GM12878 (cell line): ENCODE data around the gene GPC3. TPM values are rescaled to one million over a fixed set of nuclear protein-coding genes. Genes with fewer than 3 reads are reported as not detected.

Experiments
- ATAC-seq: fragments of 200-7000 bp; cut with Tn5 transposase; 3 replicates; pipeline ENCODE4 v1.9.1; 2020; ENCODE audit warnings: mild to moderate bottlenecking, moderate library complexity
- BruUV-seq: library from RNA; stranded (reverse); fragments of 400-500 nt; replicated peaks from 2 replicates; lab custom pipeline; 2021; lab: Mats Ljungman, UMichigan
- CTCF ChIA-PET: fragments of 300-600 bp; sonication (Branson Sonifier 250); formaldehyde crosslinking; extraction: SDS; loops from one replicate; lab custom pipeline; 2021; ENCODE audit warnings: inconsistent platforms; lab: Yijun Ruan, JAX
- POLR2A ChIA-PET: fragments of 350-600 bp; formaldehyde crosslinking; extraction: SDS; loops from one replicate; lab custom pipeline; 2021; ENCODE audit warnings: inconsistent platforms; lab: Charles Lee
- RAD21 ChIA-PET: fragments of 300-600 bp; sonication (Branson Sonifier 250); formaldehyde crosslinking; loops from one replicate; lab custom pipeline; 2023; ENCODE audit warnings: antibody characterized with exemption; ENCODE audit not compliant: unreplicated experiment; lab: Charles Lee
- SMC1A ChIA-PET: fragments of 300-600 bp; sonication (Branson Sonifier 250); formaldehyde crosslinking; loops from one replicate; lab custom pipeline; 2023; ENCODE audit not compliant: unreplicated experiment, uncharacterized antibody; lab: Charles Lee
- DNase-seq: peaks from one replicate; pipeline ENCODE4 v3.0.0-alpha.2; 2011; ENCODE audit warnings: low read depth, low spot score
- FAIRE-seq: peaks from 3 replicates; lab custom pipeline; 2011; peaks lifted over from hg19 to GRCh38; lab: Jason Lieb, UNC
- H2AFZ ChIP-seq: 2 replicates; pipeline ENCODE4 v1.6.0; 2011; ENCODE audit warnings: low read depth, low read length, control low read depth; ENCODE audit not compliant: control insufficient read depth
- H3K27ac ChIP-seq: 2 replicates; pipeline ENCODE4 v1.5.1; 2011; ENCODE audit warnings: control low read depth; ENCODE audit not compliant: control insufficient read depth, insufficient read depth
- H3K27me3 ChIP-seq, 2 experiments: replicated peaks in 1 of 2; 2 replicates each; pipeline versions ENCODE4 v1.6.0 to v1.6.1; 2011; ENCODE audit warnings: low read length in 1 of 2; ENCODE audit not compliant: control insufficient read depth in 2 of 2, insufficient read depth in 2 of 2
- H3K36me3 ChIP-seq, 2 experiments: 2 replicates each; pipeline ENCODE4 v1.5.1; 2011; ENCODE audit warnings: low read length in 1 of 2; ENCODE audit not compliant: control insufficient read depth in 2 of 2, insufficient read depth in 2 of 2
- H3K4me1 ChIP-seq: 2 replicates; pipeline ENCODE4 v1.6.1; 2011; ENCODE audit warnings: mild to moderate bottlenecking, low read length, moderate library complexity, mixed read lengths; ENCODE audit not compliant: control insufficient read depth, insufficient read depth
- H3K4me2 ChIP-seq: 2 replicates; pipeline ENCODE4 v1.6.0; 2011; ENCODE audit warnings: control low read depth; ENCODE audit not compliant: control insufficient read depth, insufficient read depth
- H3K4me3 ChIP-seq: fragments of 200-600 bp; sonication (generic); 2 replicates; pipeline ENCODE4 v1.5.1; 2016
- H3K79me2 ChIP-seq: 2 replicates; pipeline ENCODE4 v1.6.0; 2011; ENCODE audit warnings: low read length; ENCODE audit not compliant: control insufficient read depth, insufficient read depth
- H3K9ac ChIP-seq: 2 replicates; pipeline ENCODE4 v1.8.0; 2011; ENCODE audit warnings: low read length, control low read depth, mixed read lengths; ENCODE audit not compliant: control insufficient read depth, insufficient read depth
- H3K9me3 ChIP-seq: replicated peaks from 3 replicates; pipeline ENCODE4 v1.5.1; 2011; ENCODE audit warnings: mild to moderate bottlenecking, low read length; ENCODE audit not compliant: control insufficient read depth, insufficient read depth
- H4K20me1 ChIP-seq: 2 replicates; pipeline ENCODE4 v1.6.0; 2011; ENCODE audit not compliant: control insufficient read depth, insufficient read depth
- CBX3 ChIP-seq: fragments of 200-600 bp; sonication (generic); IDR thresholded peaks from 2 replicates; pipeline ENCODE4 v1.6.1; 2016; ENCODE audit warnings: low read depth, borderline replicate concordance
- CHD2 ChIP-seq: IDR thresholded peaks from 2 replicates; pipeline ENCODE4 v1.6.1; 2011; ENCODE audit warnings: low read depth, low read length, improper control_type of control experiment, borderline replicate concordance
- EP300 ChIP-seq, 2 experiments: fragments of 150-350 bp in 1 of 2; IDR thresholded peaks; 2 replicates each; pipeline ENCODE4 v1.6.1; 2011 to 2012; ENCODE audit warnings: low read depth in 2 of 2, low read length in 2 of 2, borderline replicate concordance in 1 of 2, improper control_type of control experiment in 1 of 2, inconsistent platforms in 1 of 2; ENCODE audit not compliant: control insufficient read depth in 1 of 2
- FOXM1 ChIP-seq: IDR thresholded peaks from 2 replicates; pipeline ENCODE4 v1.6.1; 2012; ENCODE audit warnings: low read depth, mild to moderate bottlenecking, inconsistent platforms, low read length, moderate library complexity
- JUNB ChIP-seq: IDR thresholded peaks from 2 replicates; pipeline ENCODE4 v1.6.1; 2016; ENCODE audit warnings: antibody characterized with exemption, mild to moderate bottlenecking
- NBN ChIP-seq: fragments of 450-650 bp; IDR thresholded peaks from 2 replicates; pipeline ENCODE4 v1.6.1; 2016
- NFYA ChIP-seq: IDR thresholded peaks from 2 replicates; pipeline ENCODE4 v1.6.1; 2011; ENCODE audit warnings: low read depth, mild to moderate bottlenecking, low read length, improper control_type of control experiment, borderline replicate concordance
- POLR2AphosphoS2 ChIP-seq: IDR thresholded peaks from 2 replicates; pipeline ENCODE4 v1.6.1; 2011; ENCODE audit warnings: low read depth, mild to moderate bottlenecking, low read length, improper control_type of control experiment, moderate library complexity
- SMAD1 ChIP-seq: fragments of 450-650 bp; IDR thresholded peaks from 2 replicates; pipeline ENCODE4 v1.6.1; 2018; ENCODE audit warnings: mild to moderate bottlenecking, low read depth; ENCODE audit not compliant: partially characterized antibody
- SREBF1 ChIP-seq: IDR thresholded peaks from 2 replicates; pipeline ENCODE4 v1.6.1; 2012; ENCODE audit warnings: mild to moderate bottlenecking, low read length
- ZNF217 ChIP-seq: fragments of 450-650 bp; IDR thresholded peaks from 2 replicates; pipeline ENCODE4 v1.6.1; 2017; ENCODE audit warnings: antibody characterized with exemption, mild to moderate bottlenecking
- WGBS: methylation state at CpG from one replicate; pipeline ENCODE4 v1.1.6; 2016; ENCODE audit warnings: low lambda C conversion rate; ENCODE audit not compliant: insufficient replicate concordance, insufficient coverage; ENCODE audit errors: missing lambda C conversion rate; 5-methylcytosine and 5-hydroxymethylcytosine counted together
- in situ Hi-C: fragments of 300-500 bp; cut with MboI; formaldehyde crosslinking; loops from 9 replicates; pipeline ENCODE4 v1.14.3; 2018; ENCODE audit warnings: mixed read lengths
- intact Hi-C: fragments of 100-400 bp; cut with micrococcal nuclease; formaldehyde crosslinking; loops from one replicate; pipeline ENCODE4 v1.14.2; 2022; ENCODE audit not compliant: unreplicated experiment
- polyA plus RNA-seq, 11 experiments: library from polyadenylated mRNA; depleted of rRNA in 4 of 11; unstranded in 6 of 11; stranded (reverse) in 5 of 11; fragments of >200 nt; fragmentation: Nextera tagmentation in 4 of 11; fragmentation: Illumina TruSeq in 1 of 11; extraction: Ambion mirVana in 4 of 11; extraction: Trizol in 1 of 11; gene quantifications; 1 replicate in 1 of 11; 2 replicates in 10 of 11; pipeline versions ENCODE4 v1.2.1 to v1.2.3, GENCODE V29; 2011 to 2016; ENCODE audit warnings: inconsistent platforms in 2 of 11, missing spikeins in 2 of 11, low read depth in 1 of 11
- total RNA-seq, 4 experiments: library from RNA; depleted of rRNA in 3 of 4; stranded (reverse); fragments of >200 nt in 3 of 4; fragmentation: Illumina TruSeq in 1 of 4; extraction: Trizol in 1 of 4; gene quantifications; 2 replicates each; pipeline versions ENCODE4 v1.2.1 to v1.2.3, GENCODE V29; 2013 to 2021
- TF ChIP-seq, protein P1 (sequence below): fragments of 150-350 bp; IDR thresholded peaks from 2 replicates; pipeline ENCODE4 v1.6.1; 2014; ENCODE audit warnings: mild to moderate bottlenecking, low read depth, low read length
- TF ChIP-seq, protein P2 (sequence below): IDR thresholded peaks from 2 replicates; pipeline ENCODE4 v1.6.1; 2012; ENCODE audit warnings: low read depth, low read length, improper control_type of control experiment
- TF ChIP-seq, protein P3 (sequence below): IDR thresholded peaks from 2 replicates; pipeline ENCODE4 v1.6.1; 2012; ENCODE audit warnings: mild to moderate bottlenecking, low read depth, low read length

GPC3 gene
- total and polyA plus RNA-seq, 10 of the 15 experiments (the other 5 are each of a cell fraction or from before 2014, with no cell fraction given), result 0.09 to 0.82 TPM; not detected in 8

DNA sequence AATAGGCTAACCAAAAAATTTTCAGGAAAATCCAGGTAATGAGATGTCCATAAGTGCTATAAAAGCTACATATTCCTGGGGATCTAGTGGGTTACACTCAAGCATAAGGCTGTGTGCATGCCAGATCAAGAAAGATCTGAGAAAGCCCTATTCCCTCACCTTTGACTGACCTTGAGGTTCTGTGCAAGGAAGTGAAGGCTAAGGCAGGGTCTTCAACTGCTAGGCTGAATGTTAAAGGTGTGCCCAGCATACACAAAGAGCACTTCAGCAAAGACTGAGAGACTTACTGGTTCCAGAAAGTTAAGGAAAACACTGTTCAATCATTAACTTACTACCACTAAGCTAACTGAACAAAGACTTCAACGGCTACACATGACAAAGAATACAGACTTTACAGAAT lies 269.7 kb downstream of the GPC3 start:
- DNase-seq (no peak), FAIRE-seq (no peak), ATAC-seq (no peak)
- Histone ChIP-seq H3K27me3 (no peaks in the 10 kb centered on the region), H3K36me3 (no peaks in the 10 kb centered on the region), H4K20me1 (no peaks in the 10 kb centered on the region), H2AFZ (no peak overlapping the region), H3K79me2 (no peaks in the 10 kb centered on the region), H3K9ac (no peak overlapping the region), H3K4me3 (no peak overlapping the region), H3K9me3 (no peaks in the 10 kb centered on the region), H3K4me1 (no peaks in the 10 kb centered on the region), H3K27ac (no peak overlapping the region), H3K4me2 (no peak overlapping the region)
- ChIA-PET CTCF (no interaction called here), RAD21 (no interaction called here), POLR2A (no interaction called here), SMC1A (interaction anchor here (0.7 kb wide), 1 partner anchor 633 kb away, joined by 3 read pairs; no protein-coding TSS in a partner anchor)
- 5% methylated on average over 1 of the region's 1 CpG for WGBS
- no TSS peak for BruUV-seq
- in situ Hi-C loops (no loop called here), intact Hi-C loops (no loop called here)
- no peak for TF ChIP-seq SMAD1
- no peak for TF ChIP-seq JUNB
- TF ChIP-seq EP300 (IDR thresholded peaks at IDR 0.05; ENCODE audit: borderline replicate concordance in 1 of 2, control insufficient read depth in 1 of 2, low read depth in 2 of 2, low read length in 2 of 2), result no peak

DNA sequence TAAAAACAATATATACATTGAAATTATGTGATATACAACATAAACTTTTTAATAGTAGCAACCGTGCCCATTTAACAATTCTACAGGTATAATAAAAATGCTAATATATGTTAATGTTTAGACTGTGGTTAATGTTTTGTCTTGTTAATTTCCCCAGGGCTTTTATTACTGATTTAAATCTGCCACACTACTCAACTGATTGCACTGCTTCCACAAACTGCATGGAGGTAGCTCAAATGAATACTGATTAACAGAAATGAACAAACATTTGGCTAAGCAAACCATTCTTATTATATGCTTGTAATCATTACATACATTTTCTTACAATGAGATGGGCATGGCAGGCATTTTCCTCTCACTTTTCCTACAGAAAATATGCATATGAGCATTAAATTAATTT lies 275.9 kb downstream of the GPC3 start:
- Histone ChIP-seq H4K20me1 (no peaks in the 10 kb centered on the region), H3K4me1 (no peaks in the 10 kb centered on the region), H3K27me3 (no peaks in the 10 kb centered on the region), H3K4me3 (no peak overlapping the region), H3K9ac (no peak overlapping the region), H3K36me3 (no peaks in the 10 kb centered on the region), H3K9me3 (no peaks in the 10 kb centered on the region), H3K27ac (no peak overlapping the region), H2AFZ (no peak overlapping the region), H3K4me2 (no peak overlapping the region), H3K79me2 (no peaks in the 10 kb centered on the region)
- SMC1A ChIA-PET, result no interaction called here
- FAIRE-seq (no peak), ATAC-seq (no peak), DNase-seq (no peak)
- RAD21 ChIA-PET, result no interaction called here
- WGBS, result 0% methylated on average over 1 of the region's 1 CpG
- intact Hi-C loops (no loop called here), in situ Hi-C loops (no loop called here)
- CTCF ChIA-PET, result no interaction called here
- no TSS peak for BruUV-seq
- POLR2A ChIA-PET, result no interaction called here
- TF ChIP-seq SREBF1 (no peak), NBN (no peak), FOXM1 (no peak), POLR2AphosphoS2 (no peak), ZNF217 (no peak), CBX3 (no peak), NFYA (no peak), CHD2 (no peak)
- TF ChIP-seq, protein P1, sequence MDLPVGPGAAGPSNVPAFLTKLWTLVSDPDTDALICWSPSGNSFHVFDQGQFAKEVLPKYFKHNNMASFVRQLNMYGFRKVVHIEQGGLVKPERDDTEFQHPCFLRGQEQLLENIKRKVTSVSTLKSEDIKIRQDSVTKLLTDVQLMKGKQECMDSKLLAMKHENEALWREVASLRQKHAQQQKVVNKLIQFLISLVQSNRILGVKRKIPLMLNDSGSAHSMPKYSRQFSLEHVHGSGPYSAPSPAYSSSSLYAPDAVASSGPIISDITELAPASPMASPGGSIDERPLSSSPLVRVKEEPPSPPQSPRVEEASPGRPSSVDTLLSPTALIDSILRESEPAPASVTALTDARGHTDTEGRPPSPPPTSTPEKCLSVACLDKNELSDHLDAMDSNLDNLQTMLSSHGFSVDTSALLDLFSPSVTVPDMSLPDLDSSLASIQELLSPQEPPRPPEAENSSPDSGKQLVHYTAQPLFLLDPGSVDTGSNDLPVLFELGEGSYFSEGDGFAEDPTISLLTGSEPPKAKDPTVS, result no peak
- TF ChIP-seq, protein P2, sequence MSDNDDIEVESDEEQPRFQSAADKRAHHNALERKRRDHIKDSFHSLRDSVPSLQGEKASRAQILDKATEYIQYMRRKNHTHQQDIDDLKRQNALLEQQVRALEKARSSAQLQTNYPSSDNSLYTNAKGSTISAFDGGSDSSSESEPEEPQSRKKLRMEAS, result no peak
- TF ChIP-seq, protein P3, sequence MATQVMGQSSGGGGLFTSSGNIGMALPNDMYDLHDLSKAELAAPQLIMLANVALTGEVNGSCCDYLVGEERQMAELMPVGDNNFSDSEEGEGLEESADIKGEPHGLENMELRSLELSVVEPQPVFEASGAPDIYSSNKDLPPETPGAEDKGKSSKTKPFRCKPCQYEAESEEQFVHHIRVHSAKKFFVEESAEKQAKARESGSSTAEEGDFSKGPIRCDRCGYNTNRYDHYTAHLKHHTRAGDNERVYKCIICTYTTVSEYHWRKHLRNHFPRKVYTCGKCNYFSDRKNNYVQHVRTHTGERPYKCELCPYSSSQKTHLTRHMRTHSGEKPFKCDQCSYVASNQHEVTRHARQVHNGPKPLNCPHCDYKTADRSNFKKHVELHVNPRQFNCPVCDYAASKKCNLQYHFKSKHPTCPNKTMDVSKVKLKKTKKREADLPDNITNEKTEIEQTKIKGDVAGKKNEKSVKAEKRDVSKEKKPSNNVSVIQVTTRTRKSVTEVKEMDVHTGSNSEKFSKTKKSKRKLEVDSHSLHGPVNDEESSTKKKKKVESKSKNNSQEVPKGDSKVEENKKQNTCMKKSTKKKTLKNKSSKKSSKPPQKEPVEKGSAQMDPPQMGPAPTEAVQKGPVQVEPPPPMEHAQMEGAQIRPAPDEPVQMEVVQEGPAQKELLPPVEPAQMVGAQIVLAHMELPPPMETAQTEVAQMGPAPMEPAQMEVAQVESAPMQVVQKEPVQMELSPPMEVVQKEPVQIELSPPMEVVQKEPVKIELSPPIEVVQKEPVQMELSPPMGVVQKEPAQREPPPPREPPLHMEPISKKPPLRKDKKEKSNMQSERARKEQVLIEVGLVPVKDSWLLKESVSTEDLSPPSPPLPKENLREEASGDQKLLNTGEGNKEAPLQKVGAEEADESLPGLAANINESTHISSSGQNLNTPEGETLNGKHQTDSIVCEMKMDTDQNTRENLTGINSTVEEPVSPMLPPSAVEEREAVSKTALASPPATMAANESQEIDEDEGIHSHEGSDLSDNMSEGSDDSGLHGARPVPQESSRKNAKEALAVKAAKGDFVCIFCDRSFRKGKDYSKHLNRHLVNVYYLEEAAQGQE, result no peak
